HG03064 (cell line): ENCODE measurements around the gene LAPTM4A.
"Not testable (repeated sequence)": the region's sequence is repeated elsewhere in the genome, so short reads cannot be mapped to it uniquely, and the experiment has no call there.

ENCODE experiments used
- ATAC-seq: cut with Tn5 transposase; IDR thresholded peaks from one replicate; pipeline ENCODE4 v1.9.1; 2021; ENCODE audit warnings: low read depth; ENCODE audit not compliant: unreplicated experiment

LAPTM4A gene

DNA sequence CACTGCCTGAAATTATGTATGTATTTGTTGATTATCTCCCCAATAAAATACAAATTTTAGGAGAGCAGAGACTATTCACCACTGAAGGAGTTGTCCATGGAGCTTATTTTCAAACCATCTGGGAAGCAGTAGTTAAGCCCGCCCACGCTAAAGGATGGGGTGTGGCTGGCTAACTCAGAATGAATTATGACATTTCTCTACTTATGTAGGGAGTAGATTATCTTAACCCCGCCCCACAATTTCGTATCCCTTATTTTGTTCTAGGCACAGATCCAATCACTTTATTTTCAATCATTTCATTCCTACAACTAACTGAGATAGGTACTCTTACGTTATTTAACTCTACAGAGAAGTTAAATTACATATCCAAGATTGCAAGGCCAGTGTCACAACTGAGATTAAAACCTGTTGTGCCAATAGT, 1.4 kb upstream of the LAPTM4A start:
- ATAC-seq: no peak

- no peak for ATAC-seq
Observed at GRCh38 chr2:20052229-20052851, 912 bp upstream of the LAPTM4A start.

DNA sequence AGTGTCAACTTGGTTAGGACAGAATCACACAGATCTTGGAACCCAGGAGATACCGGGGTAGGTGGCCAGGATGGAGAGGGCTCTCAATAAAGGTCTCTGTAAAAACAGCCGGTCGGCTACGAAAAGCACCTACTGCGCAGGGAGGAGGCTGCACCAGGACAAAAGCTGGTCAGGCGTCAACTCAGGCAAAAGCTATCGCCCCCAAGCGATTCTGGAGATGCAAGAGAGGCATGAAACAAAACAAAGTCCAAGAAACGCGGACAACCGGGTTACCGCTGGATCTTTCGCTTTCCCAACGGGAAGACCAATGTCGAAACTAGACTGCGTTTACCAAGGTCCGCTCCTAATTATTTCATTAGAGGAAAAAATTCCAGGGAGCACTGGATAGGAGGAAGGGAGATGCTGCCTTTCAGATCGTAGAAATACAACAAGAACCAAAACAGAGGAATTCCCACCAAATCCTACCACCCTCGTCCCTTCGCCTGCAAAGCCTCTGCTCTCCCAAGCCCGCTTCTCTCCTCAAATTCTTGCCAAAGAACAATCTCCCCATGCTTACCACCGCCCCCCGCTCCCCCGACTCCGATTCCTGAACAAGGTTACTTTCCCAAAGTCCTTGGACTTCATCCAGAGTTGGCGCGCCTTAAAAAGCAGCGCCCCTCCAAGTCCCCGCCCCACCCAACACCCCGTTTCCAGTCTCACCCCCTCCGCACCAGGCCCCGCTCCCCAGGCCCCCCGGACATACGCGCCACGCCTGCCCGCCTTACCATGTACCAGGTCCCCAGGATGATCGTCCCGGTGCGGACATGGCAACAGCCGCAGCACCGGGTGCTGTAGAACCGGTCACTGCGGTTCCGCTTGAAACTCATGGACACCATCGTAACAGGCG, 539 bp downstream of the LAPTM4A start:
- ATAC-seq: peak; percentile 24

DNA sequence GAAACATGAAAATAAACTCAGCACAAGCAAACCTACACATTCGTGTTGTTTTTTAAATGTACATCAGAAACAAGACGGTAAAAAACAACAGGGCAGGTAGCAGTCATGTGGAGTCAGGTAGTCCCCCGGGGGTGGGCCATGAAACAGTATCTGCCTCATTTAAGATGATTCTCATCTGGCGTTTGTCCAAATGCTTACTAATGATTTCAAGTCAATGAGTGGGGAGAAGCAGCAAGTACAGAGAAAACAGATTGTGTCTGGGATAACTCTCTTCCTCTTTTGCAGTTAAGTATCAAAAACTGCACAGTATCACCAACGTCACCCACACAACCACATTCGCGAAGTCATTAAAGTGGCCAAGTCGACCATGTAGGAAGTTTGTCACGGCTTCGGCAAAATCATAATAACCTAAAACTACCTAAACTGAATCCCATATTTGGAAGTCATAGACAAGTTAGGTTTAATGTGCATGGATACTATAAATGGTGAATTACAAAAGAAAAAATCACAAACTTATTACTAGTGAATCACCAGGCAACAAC, 1.3 kb downstream of the LAPTM4A start:
- ATAC-seq: peak; percentile 26

GRCh38 chr2:20049637-20050036, 1.8 kb downstream of the LAPTM4A start:
- no peak for ATAC-seq

DNA sequence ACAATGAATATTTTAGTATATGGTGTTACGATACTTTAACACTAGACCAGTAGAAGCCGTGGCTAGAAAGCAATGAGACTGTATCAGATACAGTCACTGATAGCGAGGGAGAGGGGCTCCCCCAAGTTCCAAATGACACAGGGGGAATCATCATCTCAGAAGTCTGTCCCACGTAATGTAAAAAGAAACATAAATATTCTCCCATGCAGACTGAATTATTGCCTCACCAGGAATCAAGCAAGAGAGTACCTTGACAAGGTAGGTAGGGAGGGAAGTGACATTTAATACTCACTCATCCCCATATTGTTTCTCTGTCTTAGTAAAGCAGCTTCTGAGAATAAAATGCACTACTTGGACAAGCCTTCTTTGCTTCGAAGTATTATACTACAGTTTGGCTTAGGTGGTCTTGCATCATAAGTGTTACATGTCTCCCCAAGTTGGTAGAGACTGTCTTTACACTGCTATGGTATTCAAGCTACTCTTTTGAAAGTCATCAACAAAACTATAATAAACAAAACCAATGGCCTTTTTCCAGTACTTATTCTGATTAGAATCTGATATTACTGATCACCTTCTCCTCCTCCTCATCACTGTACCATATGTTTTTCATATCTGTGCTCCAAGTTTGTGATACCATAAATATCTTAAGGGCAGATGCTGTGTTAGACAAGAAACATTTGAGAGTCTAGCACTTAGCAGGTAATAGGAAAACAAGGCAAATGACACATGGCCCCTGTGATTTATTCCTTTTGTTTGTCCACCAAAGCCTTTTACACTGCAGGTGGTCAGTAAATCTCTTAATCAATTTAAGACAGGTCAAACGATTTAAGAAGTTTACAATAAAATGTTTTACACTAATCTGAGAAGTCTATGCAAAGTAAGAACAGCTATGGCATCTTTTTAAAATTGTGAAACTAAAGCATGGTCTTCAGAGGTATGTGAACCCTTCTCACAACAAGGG, 2.7 kb downstream of the LAPTM4A start:
- no peak for ATAC-seq

DNA sequence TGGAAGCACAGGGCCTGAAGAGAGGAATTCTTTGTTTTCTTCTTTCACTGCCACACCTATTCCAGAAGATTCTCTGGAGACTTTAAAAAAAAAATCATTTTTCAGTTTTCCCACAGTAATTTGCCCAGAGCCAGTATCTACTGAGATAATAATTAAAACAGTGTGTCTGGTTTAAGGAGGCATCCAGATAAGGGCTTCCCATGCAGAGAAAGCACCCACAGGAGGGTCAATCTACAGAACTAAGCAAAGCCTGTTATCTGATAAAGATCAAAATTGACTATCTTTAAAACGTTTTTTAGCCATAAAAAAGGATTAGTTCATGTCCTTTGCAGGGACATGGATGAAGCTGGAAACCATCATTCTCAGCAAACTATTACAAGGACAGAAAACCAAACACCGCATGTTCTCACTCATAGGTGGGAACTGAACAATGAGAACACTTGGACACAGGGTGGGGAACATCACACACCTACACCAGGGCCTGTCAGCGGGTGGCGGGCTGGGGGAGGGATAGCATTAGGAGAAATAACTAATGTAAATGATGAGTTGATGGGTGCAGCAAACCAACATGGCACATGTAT, 5.6 kb downstream of the LAPTM4A start:
- ATAC-seq: not testable (repeated sequence)

GRCh38 chr2:20044778-20045177, 6.7 kb downstream of the LAPTM4A start:
- ATAC-seq: no peak

- ATAC-seq: no peak
Observed at GRCh38 chr2:20042531-20042930, 8.9 kb downstream of the LAPTM4A start.

DNA sequence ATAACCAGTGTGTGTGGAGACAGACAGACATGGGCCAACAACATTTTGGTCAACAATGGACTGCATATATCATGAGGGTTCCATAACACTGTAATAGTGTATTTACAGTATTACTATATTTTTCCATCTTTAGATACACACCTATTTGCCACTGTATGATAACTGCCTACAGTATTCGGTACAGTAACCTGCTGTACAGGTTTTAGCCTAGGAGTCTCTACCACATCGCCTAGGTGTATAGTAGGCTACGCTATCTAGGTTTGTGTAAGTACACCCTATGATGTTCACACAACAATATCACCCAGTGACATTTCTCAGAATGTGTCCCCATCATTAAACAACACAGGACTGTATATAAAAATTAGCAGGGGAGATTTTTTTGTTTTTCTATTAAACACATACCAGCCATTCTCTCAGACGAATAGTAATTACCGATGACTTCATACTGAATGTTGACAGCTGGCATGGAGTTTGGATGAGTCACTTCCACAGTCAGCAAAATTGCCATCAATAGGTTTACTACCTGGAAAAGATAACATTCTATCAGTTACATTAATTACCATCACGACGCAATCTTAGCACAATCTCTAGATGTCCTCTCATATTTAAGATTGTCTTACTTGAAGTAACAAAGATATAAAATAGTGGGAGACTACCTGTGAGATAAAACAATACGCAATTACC, 10.8 kb downstream of the LAPTM4A start:
- ATAC-seq: no peak

DNA sequence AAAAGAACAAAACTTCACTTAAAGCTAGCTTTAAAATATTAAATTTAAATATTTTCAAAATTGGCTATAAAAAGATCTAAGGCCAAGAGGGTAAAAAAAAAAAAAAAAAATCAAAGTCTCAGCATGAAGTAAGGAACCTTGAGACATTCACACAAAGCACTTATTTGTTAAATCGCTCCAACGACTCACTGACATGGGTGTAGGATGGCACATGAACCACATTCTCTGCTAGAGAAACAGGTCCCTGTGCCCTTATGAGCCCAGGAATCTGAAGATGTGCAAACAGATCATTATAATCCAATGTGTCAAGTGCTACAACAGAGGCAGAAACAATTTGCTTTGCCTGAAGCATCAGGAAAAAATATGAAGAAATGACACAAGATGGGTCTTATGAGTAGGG, 13.8 kb downstream of the LAPTM4A start:
- ATAC-seq: no peak

DNA sequence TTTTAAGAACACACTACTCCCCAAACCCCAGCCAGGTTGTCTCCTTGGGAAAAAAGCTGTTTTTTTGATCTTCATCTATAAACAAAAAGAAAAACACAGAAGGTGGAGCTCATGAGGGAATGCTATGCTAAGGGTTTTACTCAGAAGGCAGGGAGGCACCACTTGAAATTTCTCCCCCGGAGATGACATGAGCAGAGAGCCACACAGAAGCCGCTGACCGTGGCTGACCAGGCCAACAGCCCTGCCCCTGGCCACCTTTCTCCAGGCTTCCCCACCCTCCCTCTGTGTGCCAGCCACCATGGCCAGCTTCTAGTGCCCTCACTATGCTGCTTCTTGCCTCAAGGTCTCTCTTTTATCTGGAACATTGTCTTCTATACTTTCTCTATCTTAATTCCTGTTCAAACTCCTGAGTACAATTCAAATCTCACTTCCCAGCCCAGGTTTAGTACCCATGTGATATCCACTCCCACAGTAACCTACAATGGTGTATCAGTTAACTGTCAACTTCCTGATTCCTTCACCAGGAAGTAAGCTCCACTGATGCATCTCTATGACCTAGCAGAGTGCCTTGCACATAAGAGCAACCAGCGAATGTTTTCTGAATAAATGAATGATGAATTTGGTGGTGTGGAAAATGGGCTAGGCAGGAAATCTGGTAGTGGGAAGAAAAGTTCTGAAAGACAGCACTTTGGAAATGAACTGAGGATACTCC, 15.3 kb downstream of the LAPTM4A start:
- no peak for ATAC-seq

DNA sequence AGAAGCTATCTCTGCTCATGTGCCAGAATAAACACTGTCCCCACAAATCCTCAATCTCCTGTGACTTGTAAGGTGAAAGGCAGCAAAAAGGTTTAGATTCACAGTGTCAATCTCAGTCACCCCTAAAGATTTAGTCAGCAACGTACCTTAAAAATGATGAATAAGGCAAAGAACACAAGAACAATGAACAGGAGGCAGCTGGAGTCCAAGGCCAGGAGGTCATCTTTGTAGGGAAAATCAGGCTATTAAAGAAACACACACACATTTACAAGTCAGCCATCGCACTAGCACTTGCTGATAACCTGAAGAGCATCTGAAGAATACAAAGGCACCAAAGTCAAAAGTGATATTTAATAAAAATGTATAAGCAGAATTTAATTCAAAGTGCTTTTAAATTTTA, 16.6 kb downstream of the LAPTM4A start:
- ATAC-seq: no peak

DNA sequence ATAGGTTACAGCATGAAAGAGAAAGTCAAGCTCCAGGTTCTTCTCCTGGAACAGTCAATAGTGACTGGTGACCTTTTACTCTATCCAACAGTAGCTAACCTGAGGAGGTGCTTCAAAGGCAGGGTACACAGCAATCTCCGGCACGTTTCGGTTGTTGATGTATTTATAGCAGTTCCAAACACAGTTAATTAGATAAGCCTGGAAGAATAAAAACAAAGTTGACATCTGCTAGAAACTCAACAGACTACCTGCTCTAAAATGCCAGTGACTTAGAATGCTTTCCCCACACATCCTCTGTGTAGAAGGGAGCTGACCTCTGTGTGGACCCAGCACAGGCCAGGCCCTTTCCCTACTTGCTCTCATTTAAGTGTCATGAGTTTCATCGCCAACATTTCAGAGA, 17.2 kb downstream of the LAPTM4A start:
- ATAC-seq: no peak

DNA sequence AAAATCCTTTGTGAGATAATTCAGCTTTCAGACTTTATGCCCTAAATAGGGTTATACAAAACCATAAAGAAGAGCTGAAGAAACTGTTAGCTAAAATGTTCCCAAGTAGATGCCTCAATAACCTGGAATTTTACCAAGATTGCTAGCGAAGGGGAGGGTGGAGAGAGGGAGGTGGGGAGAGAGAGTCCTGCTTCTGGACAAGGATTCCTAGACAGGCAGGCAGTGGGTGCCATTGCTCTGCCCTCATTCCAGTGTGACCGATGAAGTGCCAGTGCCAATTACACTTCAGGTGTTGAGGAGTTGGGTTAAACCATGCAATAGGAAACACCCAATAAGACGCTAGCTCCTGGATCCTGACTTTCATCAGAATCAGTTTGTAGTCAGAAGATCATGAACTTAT, 18.1 kb downstream of the LAPTM4A start:
- no peak for ATAC-seq

- ATAC-seq: no peak
Observed at GRCh38 chr2:20030224-20030623, 21.2 kb downstream of the LAPTM4A start.

- no peak for ATAC-seq
Observed at GRCh38 chr2:20027705-20028434, 23.6 kb downstream of the LAPTM4A start.

GRCh38 chr2:20027260-20027677, 24.2 kb downstream of the LAPTM4A start:
- no peak for ATAC-seq
